Vagina (tissue), 2 donors: ENCODE measurements around the gene ZFP91.

Experiments used
- CTCF ChIP-seq, 3 experiments: fragments of 450-650 bp in 2 of 3; fragments of 200-600 bp in 1 of 3; sonication (generic) in 1 of 3; IDR thresholded peaks; one replicate each; pipeline ENCODE4 v1.5.1; 2017 to 2019; ENCODE audit warnings: antibody characterized with exemption in 3 of 3, mild to moderate bottlenecking in 2 of 3, moderate library complexity in 2 of 3
- POLR2A ChIP-seq, 2 donors: fragments of 450-650 bp; IDR thresholded peaks; one replicate each; pipeline ENCODE4 v1.6.1; 2017; ENCODE audit warnings: antibody characterized with exemption in 2 of 2, mild to moderate bottlenecking in 2 of 2, moderate library complexity in 2 of 2
- POLR2AphosphoS5 ChIP-seq, 2 donors: sonication (generic); formaldehyde crosslinking; IDR thresholded peaks; one replicate each; pipeline ENCODE4 v1.9.0; 2017; ENCODE audit warnings: antibody characterized with exemption in 2 of 2, mild to moderate bottlenecking in 2 of 2, low read depth in 1 of 2; ENCODE audit not compliant: insufficient read depth in 1 of 2

- TF ChIP-seq CTCF (IDR thresholded peaks at IDR 0.05) (no peak), POLR2AphosphoS5 (IDR thresholded peaks at IDR 0.05; ENCODE audit: insufficient read depth in 1 of 2, low read depth in 1 of 2) (no peak), POLR2A (IDR thresholded peaks at IDR 0.05) (no peak)
Measured at GRCh38 chr11:58649623-58650022, 70.8 kb downstream of the ZFP91 start.
